GM13977 (cell line): ENCODE results near the gene KIF20B.

Experiments used
- DNase-seq: peaks from one replicate; pipeline ENCODE4 v3.0.0; 2012; ENCODE audit warnings: low spot score
- CTCF ChIP-seq: IDR thresholded peaks from 2 replicates; pipeline ENCODE4 v1.5.1; 2012; ENCODE audit warnings: mild to moderate bottlenecking, control low read depth; ENCODE audit not compliant: insufficient read depth; ENCODE audit errors: extremely low read depth, missing control alignments
- in situ Hi-C: fragments of 300-500 bp; cut with MboI; formaldehyde crosslinking; loops from one replicate; pipeline ENCODE4 v1.12.0; 2022; ENCODE audit warnings: low sequenced_read_pairs, low pct_unique_long_range_greater_than_20kb, mixed read lengths, inconsistent platforms; ENCODE audit not compliant: unreplicated experiment

The KIF20B gene

GRCh38 chr10:89799573-89799972 lies 98.2 kb downstream of the KIF20B start:
- in situ Hi-C loops: loop anchor here (10.0 to 25.0 kb wide), 3 partner anchors 335 to 1063 kb away; partner anchors contain the start of genes HTR7 and RPP30
- DNase-seq: no peak
- TF ChIP-seq CTCF: no peak

GRCh38 chr10:89805599-89806013 lies 104.2 kb downstream of the KIF20B start:
- TF ChIP-seq CTCF: no peak
- peak; percentile 45 for DNase-seq
- in situ Hi-C loops: no loop called here

DNA sequence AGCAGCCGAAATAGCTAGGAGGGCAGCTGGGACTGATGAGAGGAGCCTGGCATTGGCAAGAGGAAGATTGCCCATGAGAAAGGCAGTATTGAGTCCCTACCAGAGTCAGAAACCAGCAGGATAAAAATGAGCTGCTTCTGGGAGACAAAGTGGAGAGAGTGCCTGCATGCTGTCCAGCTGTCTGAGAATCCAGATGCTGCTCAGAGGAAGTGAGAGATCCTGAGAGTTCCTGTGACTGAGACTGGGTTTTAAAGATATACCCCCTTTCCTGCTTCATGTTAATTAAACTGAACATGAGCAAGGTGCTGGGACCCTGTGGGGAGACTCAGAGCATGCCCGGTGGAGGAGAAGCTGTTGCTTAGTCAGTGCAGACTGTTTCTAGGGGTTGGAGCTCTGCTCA lies 107.5 kb downstream of the KIF20B start:
- no peak for TF ChIP-seq CTCF
- no peak for DNase-seq
- in situ Hi-C loops: no loop called here

GRCh38 chr10:89809766-89810165 lies 108.4 kb downstream of the KIF20B start:
- in situ Hi-C loops: no loop called here
- no peak for DNase-seq
- no peak for TF ChIP-seq CTCF

GRCh38 chr10:89810908-89811525 lies 109.6 kb downstream of the KIF20B start:
- no peak for TF ChIP-seq CTCF
- DNase-seq: no peak
- in situ Hi-C loops: no loop called here

- no peak for DNase-seq
- TF ChIP-seq CTCF: no peak
- in situ Hi-C loops: no loop called here
These were observed 112.2 kb downstream of the KIF20B start for GRCh38 chr10:89813546-89813945.

- DNase-seq: no peak
- in situ Hi-C loops: no loop called here
- no peak for TF ChIP-seq CTCF
These were observed 112.9 kb downstream of the KIF20B start for GRCh38 chr10:89814278-89814677.
